Dedifferentiated amniotic fluid mesenchymal stem cell (primary cell): ENCODE measurements around the gene DEGS2.

Experiments used
- DNase-seq: peaks from one replicate; pipeline ENCODE4 v3.0.0-alpha.2; 2016; ENCODE audit errors: extremely low spot score

DEGS2 gene

DNA sequence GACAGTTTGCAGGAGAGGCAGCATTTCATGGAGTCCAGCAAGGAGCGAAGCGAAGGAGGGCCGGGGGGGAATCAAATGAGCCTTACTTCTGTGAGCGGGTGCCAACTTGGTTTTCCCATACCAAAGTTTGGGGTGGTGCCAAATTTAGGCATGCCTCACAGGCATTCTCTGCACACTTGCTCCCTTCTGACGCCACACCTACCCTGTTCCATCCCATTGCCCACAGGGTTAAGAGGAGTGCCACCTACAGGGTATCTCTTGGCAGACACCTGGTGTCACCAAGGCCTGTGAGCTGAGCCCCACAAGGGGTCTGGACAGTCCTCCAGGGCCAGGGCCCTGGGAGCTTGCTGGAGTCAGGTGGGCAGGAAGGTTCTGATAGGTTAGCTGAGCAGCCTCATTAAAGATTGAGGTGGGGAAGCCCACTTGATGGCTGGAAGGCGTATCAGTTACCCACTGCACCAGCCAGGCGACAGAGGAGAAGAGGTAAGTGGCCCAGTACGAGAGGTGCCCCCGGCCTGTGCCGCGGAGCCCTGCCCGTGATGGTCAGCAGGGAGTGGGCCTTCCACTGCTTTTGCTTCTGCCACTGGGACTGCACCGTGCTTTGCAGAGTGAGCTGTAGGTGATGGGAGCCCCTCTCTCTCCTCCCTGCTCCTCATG, 45.2 kb downstream of the DEGS2 start:
- DNase-seq = no peak

DNA sequence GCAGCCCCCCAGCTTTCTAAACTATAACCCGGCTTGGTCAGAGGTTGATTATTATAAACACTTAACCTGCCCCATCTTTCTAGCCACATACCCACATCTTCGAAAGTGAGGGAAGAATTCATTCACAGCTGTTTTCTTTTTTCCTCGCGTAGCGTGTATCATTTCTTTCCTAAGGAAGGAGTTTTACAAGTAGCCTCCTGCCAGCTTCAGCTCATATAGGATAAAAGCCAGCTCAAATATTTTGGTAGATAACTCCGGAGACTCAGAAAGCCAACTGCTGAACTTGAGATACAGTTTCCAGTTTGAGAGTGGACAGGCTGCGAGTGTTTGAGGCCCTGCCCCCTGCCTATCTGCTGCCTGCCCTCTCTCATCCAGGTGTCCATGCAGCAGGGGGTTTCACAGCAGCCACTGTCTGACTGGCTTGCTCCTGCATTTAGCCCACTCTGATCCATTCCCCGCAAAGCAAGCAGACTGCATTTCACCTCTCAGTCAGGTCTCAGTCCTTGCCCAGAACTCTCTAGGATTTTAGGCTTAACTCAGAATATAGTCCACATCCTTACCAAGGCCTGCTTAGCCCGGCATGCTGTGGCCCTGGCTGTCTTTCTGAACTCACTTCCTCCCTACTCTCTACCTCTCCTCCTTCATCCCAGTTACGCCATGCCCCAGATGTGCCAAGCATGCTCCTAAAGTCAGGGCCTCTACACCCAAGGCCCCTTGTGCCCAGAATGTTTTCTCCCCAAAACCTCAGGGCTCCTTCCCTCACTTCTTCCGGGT, 47.3 kb downstream of the DEGS2 start:
- no peak for DNase-seq

DNA sequence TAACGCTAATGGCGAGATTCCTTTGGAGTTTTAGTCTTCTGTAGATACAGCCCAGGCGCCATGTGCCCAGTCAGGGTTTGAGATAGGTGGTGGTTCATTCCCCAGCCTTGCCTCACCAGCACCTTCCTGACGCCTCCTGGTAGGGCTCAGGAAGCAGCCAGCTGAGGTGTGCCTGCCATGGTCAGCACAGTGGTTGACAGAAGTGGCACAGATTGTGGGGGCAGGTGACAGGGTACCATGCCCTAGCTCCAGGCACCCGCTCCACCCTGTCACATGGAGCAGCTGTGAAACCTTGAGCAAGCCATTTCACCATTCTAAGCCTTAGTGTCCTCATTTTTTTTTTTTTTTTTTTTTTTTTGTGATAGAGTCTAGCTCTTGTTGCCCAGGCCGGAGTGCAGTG, 48.6 kb downstream of the DEGS2 start:
- DNase-seq = no peak

DNA sequence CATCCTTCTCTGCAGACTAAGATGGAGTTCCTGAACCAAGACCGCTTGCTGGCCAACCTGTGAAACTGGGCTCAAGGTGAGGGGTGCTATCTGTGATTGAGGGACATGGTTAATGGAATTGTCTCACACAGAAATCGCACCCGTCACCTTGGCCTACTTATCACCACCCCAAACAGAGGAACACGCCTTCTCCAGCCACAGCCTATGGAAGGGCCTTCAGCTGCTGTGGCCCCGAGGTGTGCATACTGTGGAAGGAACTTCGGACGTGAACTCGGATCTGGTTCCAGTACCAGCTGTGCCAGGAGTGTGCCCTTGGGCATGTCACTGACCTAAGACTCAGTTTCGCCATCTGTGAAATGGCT, 49.9 kb downstream of the DEGS2 start:
- no peak for DNase-seq

DNA sequence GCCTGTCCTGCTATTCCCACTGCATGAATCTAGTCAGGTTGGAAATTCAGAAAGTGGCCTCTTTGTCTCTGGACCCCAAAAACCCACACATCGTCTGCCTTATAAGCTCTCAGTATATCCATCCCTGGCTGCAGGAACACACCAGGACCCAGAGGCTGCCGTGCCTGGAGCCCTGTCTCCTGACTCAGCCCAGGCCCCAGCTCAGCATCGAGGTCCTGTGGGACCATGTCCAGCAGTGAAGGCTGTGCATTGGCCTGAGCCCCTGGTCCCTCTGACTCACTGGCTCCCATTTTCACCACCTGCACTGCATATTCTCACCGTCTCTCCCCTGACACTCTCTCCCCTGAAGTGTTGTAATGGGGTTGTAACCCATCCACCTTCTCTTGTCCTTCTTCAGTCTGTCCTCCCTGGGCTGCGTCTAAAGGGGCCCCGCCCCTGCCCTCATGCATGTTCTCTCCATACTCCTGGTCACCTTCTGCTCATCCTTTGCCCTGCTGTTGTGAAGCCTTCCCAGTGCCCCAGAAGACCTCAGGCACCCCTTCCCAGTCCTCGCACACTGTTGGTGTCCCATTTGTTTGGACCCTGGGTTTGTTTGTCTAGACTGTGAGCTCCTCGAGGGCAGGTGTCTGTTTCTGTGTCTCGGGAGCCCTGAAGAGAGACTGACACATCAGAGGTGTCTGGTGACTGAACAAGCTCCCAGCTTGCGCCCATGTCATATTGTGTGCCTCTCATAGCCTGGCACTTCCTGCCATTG, 50.4 kb downstream of the DEGS2 start:
- no peak for DNase-seq

DNA sequence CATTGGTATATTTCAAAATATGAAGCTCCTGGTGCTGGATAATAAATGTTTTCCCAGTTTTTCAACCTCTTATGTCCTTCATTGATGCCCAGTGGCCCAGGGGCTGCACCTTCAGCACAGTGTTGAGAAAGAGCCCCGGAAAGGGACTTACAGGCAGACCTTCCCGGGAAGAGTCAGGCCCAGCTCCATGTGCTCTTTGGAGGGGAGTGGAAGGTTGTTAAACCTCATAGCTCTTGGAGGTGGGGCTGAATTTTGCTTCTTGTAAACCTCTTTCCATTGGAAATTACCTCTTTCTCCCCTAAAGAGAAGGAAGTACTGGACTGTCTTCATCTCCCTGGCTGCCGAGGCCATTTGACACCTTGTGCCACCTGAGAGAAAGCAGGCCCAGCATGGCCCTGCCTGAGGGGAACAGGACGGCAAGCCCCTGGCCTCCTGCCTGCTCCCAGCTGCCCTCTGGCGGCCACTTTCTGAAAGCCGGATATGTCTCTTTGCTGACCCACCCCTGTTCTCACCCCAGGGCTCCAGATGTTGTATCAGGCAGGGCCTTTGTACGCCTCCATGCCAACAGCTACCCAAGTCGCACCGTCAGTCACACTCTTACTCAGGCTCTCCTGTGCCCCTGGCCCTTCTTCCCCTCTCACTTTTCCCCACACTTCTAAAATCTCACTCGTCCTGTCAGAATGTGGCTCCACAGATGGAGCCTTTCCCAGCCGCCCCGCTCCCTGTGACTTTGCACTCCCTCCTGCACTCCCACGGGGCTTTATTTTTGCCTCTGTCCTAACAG, 51.2 kb downstream of the DEGS2 start:
- DNase-seq = peak; percentile 43

DNA sequence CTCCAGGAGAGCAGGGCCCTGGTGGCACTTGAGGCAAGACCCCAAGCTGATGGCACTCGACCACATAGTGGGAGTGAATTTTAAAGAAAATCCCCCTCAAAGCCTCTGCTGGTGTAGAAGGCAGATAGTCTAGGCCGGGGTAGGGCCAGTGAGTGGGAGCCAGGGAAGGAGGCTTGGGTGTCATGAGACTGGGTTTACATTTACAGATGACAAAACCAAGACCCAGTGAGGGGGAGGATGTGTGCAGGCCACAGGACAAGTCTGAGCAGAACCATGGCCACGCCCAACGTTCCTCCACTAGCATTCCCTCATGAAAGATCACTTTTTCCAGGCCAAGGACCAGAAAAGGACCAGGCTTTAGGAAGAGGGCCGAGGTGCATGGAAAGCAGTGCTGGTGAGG, 52.2 kb downstream of the DEGS2 start:
- no peak for DNase-seq

DNA sequence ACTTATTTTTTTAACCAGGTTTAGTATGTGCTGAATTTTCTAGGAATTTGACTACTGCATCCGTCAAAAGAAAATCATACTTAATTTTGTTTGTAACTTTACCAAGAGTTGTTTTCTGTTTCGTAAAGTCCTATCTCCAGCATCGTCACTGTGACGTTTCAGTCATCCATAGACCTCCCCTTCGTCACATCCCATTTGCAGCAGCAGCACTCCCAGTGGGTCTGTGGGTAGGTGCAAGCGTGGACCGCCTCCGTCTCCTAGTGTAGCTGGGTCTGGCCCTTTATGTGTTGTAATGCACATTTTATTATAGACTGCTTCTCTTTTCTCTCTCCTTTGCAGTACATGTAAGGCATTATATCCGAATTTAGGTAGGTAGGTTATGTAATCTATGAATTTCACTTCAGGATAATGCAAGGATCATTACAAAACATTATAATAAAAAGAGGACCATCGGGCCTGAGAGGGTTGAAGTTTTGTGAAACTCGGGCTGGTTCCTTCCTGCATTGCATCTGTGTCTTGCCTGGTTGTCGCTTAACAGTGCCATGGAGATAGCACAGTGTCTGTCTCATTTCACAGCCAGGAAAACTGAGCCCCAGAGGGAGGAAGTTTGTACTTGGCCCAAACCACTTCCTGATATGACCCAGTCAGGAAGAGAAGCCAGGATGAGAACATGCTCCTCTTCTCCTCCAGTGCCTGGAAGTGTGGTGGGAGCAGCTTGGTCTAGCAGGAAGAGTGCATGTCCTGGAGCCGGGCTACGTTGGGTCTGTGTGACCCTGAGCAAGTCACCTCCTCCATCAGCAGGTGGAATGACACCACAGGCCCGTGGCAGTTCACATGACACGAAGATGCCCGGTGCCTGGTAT, 53.0 kb downstream of the DEGS2 start:
- DNase-seq = no peak

DNA sequence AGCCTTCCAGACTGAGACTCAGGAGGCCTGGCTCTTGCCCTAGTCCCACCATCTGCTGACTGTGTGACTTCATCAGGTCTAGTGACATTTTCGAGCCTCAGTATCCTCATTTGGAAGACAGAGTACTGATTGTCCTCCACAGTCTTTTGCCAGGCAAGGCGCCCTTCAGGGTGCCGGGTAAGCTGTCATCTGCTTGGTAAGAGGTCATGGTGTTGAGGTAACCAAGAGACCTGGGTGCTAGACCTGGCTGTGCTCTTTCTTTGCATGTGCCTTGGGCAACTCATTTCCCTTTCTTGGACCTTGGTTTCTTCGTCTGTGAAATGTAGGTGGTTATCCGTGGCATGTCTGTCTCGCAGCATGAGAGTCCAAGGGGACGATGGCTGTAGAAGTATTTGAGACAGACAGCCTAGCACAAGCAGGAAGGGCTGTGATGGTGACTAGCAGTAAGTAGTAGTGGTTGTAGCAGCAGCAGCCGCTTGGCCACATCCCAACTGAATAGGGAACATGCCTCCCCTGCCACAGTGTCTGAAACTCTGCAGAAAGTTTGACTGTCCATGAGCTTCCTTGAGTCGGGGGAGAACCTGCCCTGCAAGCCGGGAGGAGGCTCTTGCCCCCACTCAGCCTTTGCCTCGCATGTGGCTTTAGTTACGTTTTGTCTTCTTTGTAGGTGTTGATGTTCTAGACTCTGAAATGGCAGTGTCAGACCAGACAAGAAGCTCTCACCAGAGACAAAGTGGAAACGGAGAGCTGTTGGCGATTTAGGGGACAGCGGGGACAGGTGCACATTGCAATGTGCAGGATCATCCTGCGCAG, 53.9 kb downstream of the DEGS2 start:
- no peak for DNase-seq

DNA sequence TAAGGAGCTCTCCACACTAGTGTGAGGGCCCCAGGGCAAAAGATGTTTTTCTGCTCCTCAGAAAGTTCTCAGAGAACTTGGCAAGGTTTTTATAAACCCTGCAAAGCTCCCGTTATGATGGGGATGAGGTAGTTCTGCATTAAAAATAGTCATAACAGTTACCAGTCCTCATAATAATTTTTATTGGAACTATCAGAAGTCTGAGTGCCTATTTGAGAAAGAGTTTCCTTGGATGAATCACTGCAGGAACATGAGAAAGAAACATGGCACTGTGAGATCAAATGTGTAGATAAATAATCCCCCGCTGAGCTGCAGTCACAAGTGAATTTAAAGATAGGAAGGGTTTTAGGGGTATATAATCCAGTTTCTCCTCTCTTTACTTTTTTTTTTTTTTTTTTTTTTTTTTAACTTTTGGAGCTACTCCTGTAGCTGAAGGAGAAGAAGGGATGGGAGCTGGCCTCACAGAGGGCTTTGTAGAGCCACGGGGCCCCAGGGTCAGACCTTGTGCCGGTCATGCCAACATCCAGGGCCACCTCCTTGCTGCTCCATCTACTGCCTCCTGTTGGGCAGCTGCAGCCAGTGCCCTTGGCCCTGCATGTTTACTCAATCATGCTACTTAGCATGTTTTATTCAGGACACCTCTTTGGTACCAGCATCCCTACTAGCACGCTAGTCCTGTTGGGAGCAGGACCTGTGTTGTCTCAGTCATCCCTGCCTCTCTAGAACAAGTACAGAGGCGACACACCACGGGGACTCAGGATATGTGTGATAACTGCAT, 54.7 kb downstream of the DEGS2 start:
- peak; percentile 42 for DNase-seq

DNA sequence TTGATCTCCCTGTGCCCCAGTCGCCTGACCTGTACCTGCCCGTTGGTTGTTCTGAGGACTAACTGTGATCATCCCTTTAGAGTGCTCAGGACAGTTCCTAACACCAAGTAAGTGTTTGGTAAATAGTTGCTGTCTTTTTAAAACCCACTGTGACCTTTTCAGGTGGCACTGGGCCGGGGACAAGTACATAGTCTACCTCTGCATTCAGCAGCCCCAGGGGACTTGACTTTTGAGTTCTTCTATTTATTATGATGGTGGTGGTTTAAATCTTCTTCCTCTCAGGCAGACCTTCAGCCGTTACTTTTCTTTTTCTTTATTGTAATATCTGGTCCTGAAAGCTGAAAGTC, 55.5 kb downstream of the DEGS2 start:
- no peak for DNase-seq

DNA sequence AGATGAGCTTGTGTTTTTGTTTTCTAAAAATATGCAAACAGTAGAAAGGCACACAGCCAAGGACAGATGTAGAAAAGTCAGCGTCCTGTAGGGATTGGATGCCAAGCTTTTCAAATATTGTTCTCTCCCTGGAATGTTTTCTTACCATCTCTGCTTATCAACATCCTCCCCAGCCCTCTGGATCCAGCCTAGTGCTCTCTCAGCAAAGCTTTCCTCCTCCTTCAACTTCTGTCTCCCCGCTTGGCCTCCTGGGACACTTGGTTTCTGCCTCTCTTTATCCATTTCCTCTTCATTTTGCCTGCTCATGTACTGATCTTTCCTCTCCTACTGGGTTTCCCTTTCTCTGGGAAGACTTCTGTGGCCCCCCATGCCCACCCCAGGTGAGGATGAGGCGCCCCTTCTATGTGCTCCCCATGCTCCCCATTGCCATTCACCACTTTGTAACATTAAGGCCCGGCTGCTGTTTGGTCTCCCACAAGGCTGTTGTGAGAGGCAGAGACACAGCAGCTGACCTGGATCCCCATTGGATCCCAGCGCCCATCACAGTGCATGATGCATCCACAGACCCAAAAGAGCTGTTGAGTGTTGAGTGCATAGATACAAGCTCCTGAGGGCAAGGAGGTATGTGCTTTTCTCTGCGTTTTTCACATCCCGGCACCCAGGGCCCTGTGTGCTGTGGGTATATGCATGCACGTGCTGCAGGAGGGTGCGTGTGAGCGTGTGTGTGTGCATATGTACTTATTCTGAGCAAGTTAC, 56.0 kb downstream of the DEGS2 start:
- no peak for DNase-seq

DNA sequence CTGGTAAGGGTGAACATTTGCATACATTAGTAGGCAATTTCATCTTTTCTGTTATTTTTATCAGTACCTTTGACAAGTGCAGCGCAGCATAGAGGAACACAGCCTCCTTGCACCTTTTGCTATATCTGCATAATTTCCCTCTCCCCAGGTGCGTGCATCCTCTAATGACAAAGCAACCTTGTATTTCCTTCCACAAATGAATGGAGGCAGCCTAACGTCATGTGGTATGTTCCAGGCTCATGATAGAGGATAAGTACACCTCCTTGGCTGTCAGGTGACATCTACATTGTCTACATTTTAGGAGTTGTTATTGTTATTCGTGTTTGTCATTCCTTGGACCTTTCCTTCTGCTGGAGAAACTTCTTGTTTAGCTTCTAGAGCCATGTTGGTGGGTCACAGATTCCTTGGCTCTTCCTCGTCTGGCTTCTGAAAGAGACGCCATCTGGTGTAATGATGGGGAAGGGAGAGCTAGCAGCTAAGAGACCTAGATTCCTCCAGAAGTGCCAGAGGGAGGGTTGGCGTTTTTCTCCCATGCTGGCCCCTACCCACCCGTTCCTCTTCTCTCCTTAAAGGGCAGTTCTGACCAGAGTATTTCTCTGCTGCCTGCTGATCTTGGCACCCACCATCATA, 57.2 kb downstream of the DEGS2 start:
- DNase-seq = no peak

DNA sequence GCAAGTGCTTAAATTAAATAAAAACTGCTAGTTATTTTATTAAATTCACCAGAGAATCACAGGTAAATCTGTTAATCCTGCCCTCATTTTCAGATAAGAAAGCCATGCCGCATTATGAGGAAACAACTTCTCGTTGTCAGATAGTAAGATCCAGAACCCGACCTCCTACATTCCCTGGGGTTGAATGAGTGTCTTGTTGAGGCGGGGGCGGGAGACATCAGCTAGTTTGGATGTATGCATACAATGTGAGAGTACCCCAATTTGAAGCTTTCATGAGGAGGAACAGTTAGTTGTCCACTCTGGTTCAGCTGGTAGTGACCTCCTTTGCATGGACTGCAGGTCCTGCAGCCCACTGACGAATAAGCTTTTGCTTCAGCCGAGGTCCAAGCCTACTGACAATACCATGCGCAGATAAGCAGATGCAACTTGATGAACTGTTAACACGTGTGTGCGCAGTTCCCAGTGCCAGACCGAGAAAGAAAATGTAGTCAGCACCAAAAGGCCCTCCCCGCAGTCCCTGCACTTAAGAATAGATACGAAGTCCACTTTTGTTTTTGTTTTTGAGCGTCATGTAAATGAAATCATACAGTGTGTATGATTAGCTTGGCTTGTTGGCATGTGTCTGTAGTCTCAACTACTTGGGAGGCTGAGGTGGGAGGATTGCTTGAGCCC, 59.3 kb downstream of the DEGS2 start:
- no peak for DNase-seq

DNA sequence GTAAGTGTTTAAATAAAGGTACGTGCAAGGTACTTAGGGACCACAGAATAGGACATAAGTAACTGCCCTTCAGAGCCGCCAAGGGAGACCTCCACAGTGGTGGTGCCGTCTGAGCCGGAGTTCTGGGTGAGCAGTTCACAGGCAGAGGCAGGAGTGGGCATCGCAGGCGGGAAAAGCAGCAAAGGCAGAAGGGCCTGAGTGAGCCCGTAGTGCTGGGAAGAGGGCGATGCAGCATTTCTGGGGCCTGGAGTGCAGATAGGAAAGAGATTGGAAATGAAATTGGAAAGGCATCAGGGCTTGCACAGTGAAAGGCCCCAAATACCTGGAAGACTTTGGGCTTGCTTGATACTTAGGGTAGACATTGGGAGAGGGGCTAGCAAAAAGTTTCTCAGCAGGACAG, 61.3 kb downstream of the DEGS2 start:
- no peak for DNase-seq

DNA sequence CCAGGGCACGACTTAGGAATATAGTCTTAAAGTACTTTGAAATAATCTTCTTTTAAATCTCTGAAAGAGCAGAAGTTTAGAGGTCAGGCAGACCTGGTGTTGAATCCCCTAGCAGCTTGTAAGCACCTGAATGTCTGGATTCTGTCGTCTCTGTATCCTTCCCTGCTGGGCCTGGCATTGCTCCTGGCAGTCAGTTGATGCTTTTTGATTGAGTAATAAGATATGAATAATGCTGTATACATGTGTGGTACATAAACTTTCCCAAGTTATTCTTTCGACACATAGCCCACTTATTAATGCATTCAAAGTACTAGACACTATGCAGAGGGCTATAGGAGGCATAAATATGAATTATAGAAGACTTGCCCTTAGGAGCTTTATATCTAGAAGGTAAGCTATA, 62.8 kb downstream of the DEGS2 start:
- DNase-seq = no peak
